ENCODE measurements around the gene LMTK3.
"Not testable (repeated sequence)": the region's sequence is repeated elsewhere in the genome, so short reads cannot be mapped to it uniquely, and the experiment has no call there.

The LMTK3 gene

DNA sequence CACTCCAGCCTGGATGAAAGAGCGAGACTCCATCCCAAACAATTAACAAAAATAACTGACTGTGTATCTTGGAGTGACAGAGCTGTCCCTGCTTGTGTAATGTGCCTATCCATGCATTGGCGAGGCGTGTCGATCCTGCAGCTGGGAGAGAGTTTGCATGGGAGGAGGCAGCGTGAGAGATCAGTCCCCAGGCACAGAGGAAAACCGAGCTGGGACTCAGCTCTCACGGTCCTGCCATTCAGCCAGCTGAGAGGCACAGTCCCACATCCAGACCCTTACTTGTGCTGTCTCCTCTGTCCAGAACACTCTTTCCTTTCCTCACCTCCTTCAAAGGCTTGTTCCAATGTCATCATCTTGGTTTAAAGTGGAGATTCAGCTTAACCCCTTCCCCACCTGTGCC is 28.5 kb upstream of the LMTK3 start:
- no peak for DNase-seq

DNA sequence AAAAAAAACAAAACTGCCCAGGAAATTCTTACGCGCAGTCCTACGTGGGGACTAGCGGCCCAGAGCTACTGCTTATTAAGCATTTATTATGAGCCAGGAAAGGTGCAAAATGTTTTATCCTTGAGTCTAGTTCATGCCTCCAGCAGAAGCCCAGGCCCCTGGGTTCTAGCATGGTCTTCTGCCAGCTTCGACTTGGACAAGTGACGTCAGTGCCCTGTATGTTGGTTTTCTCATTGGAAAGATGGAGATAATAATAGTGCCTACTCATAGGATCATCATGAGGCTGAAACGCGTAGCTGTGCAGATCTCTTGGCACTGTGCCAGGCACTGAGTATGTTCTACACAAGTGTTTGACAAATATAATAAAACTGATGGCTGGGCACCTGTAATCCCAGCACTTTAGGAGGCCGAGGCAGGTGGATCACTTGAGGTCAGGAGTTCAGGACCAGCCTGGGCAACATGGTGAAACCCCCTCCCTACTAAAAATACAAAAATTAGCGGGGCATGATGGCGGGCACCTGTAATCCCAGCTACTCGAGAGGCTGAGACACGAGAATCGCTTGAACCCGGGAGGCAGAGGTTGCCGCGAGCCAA is 28.0 kb upstream of the LMTK3 start:
- DNase-seq: no peak

DNA sequence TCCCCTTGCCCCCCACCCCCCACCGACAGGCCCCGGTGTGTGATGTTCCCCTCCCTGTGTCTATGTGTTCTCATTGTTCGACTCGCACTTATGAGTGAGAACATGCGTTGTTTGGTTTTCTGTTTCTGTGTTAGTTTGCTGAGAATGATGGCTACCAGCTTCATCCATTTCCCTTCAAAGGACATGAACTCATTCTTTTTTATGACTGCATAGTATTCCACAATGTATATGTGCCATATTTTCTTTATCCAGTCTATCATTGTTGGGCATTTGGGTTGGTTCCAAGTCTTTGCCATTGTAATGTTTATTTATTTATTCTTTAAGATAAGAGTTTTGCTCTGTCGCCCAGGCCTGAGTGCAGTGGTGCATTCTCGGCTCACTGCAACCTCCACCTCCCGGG is 26.4 kb upstream of the LMTK3 start:
- not testable (repeated sequence) for DNase-seq

- DNase-seq: no peak
These were observed 25.9 kb upstream of the LMTK3 start for GRCh38 chr19:48537541-48537940.

GRCh38 chr19:48533770-48534169 is 22.1 kb upstream of the LMTK3 start:
- DNase-seq: no peak

GRCh38 chr19:48530770-48531169 is 19.1 kb upstream of the LMTK3 start:
- DNase-seq: no peak

DNA sequence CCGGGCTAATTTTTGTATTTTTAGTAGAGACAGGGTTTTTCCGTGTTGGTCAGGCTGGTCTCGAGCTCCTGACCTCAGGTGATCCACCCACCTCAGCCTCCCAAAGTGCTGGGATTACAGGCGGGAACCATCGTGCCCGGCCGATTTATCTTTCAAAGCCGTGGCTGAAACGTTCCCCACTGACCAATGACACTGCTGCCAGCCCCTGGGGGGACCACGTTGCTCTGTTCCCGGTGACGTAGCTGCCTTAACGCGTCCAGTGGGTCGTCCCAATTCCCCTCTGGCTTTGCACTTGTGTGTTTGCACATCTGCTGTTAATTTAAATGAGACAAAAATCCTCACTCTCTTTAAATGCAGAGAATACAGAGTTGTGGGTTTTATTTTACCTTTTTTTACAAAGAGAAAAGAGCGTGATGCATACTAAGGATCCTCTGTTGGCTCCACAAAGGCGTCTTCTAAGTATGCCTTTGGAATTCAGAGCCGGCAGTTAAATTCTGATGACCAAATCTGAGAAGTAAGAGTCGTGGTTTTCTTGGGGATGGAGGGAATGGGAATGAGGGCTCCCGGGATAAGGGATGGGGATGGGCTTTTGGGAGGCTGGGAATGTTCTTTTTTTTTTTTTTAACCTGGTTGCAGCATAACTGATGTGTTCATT is 18.6 kb upstream of the LMTK3 start:
- DNase-seq: no peak

DNA sequence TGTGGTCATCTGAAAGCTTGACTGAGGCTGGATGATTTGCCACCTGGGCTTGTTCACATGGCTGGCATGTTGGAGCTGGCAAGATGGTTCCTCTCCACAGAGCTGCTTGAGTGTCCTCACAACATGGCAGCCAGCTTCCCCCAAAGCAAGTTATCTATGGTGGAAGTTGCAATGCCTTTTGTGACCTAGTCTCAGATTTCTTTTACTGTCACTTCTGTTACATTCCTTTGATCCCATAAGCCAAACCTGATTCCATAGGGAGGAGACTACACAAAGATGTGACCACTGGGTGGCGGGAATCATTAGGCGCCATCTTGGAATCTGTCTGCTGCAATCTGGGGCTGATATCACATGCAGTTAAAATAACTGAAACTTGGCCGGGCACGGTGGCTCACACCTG is 17.5 kb upstream of the LMTK3 start:
- no peak for DNase-seq

GRCh38 chr19:48524732-48525131 is 13.1 kb upstream of the LMTK3 start:
- DNase-seq: no peak

- DNase-seq: no peak
These were observed 12.6 kb upstream of the LMTK3 start for GRCh38 chr19:48524221-48524620.

- no peak for DNase-seq
These were observed 8.5 kb upstream of the LMTK3 start for GRCh38 chr19:48520134-48520533.

- not testable (repeated sequence) for DNase-seq
These were observed 7.8 kb upstream of the LMTK3 start for GRCh38 chr19:48519426-48519825.

- DNase-seq: no peak
These were observed 6.6 kb upstream of the LMTK3 start for GRCh38 chr19:48518207-48518606.

DNA sequence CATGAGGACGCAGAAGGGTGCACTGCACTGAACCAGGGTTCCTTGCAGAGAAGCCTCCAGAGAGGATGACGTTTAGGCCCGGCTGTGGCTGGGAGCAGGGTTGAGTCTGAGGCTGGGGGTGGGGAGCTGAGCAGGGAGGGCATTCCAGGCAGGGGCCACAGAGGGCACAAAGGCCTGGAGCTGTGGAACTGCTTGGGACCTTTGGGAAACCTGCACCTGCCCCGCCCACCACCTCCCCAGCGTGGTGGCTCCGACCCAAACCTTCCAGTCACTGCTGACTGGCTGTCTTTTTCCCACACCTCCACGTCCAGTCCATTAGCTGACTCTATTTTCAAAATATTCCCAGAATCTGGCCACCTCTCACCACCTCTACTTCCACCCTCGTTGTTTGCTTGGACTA is 4.9 kb upstream of the LMTK3 start:
- DNase-seq: no peak

- no peak for DNase-seq
These were observed 2.5 kb upstream of the LMTK3 start for GRCh38 chr19:48514123-48514458.

- peak; percentile 75 to 77 for DNase-seq
These were observed 1.9 kb upstream of the LMTK3 start for GRCh38 chr19:48513289-48514122.

DNA sequence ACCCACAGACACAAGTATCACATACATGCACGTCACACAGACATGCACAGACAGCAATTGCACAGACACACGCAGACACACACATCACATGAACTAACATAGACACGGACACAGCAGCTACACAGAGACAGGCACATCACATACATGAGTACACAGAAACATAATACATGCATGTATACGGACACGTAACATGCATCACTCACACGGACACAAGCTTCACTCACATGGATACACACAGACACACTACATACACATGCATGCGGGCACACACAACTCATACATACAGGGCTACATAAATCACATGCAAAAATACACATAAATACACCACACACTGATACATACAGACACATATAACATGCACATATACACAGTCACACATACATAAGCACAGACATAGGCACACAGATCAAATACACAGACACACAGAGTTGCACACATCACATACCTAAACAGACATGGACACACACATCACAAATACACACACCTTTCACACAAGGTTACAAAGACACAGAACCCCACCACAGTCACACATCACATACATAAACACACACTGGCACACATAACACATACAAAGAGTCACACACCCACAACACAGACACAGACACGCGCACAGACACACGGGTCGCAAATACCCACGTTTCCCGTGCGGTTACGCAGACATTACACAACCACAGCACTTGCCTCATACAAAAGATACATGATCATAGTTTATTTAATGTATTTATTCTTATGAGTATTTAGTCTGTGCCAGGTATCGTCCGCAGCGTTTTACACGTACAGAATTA is 1.1 kb upstream of the LMTK3 start:
- no peak for DNase-seq

DNA sequence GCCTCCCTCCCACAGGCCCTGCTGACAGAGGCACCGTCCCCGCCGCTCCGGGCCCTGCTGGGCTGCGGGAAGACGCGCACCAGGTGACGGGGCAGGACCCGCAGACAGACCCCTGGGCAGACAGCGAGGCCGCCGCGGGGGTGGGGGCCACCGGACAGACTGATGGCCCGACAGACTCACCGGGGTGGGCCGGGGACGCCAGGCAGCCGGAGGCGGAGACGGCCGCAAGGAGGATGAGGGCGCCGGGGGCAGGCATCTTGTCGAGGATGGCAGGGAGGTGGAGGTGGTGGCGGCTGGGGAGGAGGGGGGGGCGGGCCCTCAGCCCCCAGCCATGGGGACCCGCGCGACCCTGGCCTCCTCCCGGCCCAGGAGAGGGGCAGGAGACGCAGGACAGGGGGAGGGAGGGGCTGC is 309 bp downstream of the LMTK3 start:
- DNase-seq: no peak

DNA sequence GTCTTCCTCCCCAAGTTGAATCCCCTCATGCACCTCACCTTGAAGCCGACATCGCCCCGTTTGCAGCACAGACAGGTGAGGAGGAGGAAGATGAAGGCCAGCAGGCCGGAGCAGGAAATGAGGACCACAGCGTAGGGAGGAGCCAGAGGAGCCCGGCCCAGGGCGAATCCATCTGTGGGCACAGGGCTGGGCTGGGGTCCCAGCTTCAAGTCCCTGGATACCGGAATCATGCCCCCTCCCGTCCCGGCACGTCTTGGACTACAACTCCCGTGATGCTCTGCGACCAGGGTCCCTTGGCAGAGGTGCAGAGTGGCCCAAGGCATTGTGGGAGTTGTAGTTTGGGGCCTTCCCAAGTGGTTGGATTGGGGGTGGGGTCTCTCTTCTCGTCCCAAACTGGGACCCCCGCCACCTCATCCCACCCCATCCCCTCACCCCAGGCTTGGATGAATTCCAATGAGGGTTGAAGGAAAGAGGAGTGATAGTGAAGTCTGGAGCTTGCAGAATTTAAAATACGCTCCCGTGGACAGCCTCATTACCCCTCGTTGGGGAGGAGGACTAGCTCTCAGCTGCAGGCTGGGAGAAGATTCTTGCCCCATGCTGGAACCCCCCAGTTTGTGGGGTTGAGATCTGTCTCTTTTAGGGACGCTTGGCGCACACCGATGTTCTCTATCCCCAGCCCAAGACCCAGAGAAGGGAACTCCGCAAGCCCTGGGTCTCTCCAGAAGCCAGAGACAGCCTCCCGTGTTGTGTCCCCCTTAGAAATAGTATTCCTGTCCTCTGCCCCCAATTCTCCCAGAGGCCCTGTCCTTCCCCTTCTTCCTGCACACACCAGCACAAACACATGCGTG is 990 bp downstream of the LMTK3 start:
- DNase-seq: peak; percentile 78 to 82

- no peak for DNase-seq
These were observed 2.0 kb downstream of the LMTK3 start for GRCh38 chr19:48509467-48510194.

DNA sequence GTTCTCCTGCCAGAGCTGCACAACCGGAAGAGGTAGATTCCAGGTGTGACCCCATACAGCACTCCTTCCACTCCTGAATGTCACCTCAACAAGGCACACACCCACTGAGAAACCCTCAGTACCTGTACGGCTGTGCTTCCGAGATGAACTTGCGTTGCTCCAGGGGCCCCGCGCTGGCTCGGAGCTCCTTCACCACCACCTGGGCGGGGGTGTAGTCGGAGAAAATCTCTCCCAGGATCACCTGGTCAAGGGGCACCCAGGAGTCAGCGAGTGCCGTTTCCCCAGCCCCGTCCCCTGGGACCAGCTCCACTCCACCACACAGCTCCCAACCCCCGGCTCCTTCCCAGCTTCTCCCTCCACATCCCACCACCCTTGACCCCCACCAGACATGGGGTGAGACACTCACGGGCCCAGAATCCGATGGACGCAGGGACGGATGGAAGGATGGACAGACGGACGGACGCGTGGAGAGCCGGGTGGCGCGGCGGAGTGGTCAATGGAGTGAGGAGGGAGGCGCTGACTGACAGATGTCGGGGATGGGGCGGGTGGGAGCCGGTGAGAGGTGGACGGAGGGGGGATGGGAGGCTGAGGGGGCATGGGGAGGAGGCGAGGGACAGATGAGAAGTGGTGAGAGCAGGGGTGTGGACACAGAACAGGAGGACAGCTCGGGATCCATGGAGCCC is 2.8 kb downstream of the LMTK3 start:
- DNase-seq: no peak
